Neural cell (in vitro differentiated cells): ENCODE results near the gene MKKS. TPM values are rescaled to one million over a fixed set of nuclear protein-coding genes. Genes with fewer than 3 reads are reported as not detected.

Experiments
- H2AFZ ChIP-seq: fragments of 200-600, 300-800 bp; sonication (generic), shearing (Covaris generic); 2 replicates; pipeline ENCODE4 v1.6.0; 2014; ENCODE audit warnings: low read depth, mild to moderate bottlenecking, antibody characterized with exemption, low read length, moderate library complexity
- H3F3A ChIP-seq: fragments of 200-600 bp; shearing (Covaris generic); 2 replicates; pipeline ENCODE4 v1.6.1; 2016; ENCODE audit warnings: mild to moderate bottlenecking, moderate library complexity, mixed read lengths, antibody characterized with exemption, low read length; ENCODE audit not compliant: insufficient read depth, poor library complexity, severe bottlenecking
- H3K27ac ChIP-seq: fragments of 200-600, 300-800 bp; sonication (generic), shearing (Covaris generic); 2 replicates; pipeline ENCODE4 v1.5.1; 2014; ENCODE audit warnings: mild to moderate bottlenecking, low read length, moderate library complexity
- H3K27me3 ChIP-seq: fragments of 300-800, 200-600 bp; sonication (generic), shearing (Covaris generic); 2 replicates; pipeline ENCODE4 v1.6.0; 2014; ENCODE audit warnings: mild to moderate bottlenecking, low read depth, low read length, moderate library complexity; ENCODE audit not compliant: insufficient read depth
- H3K36me3 ChIP-seq: fragments of 300-800, 200-600 bp; sonication (generic), shearing (Covaris generic); 2 replicates; pipeline ENCODE4 v1.5.1; 2014; ENCODE audit warnings: mild to moderate bottlenecking, antibody characterized with exemption, low read length, moderate library complexity; ENCODE audit not compliant: insufficient read depth
- H3K4me2 ChIP-seq: fragments of 300-800, 200-600 bp; sonication (generic), shearing (Covaris generic); 2 replicates; pipeline ENCODE4 v1.6.0; 2014; ENCODE audit warnings: mild to moderate bottlenecking, low read length
- H3K4me3 ChIP-seq: fragments of 300-800, 200-600 bp; sonication (generic), shearing (Covaris generic); 2 replicates; pipeline ENCODE4 v1.5.1; 2014; ENCODE audit warnings: mild to moderate bottlenecking, low read length, moderate library complexity
- H3K79me2 ChIP-seq: fragments of 200-600 bp; shearing (Covaris generic); replicated peaks from 2 replicates; pipeline ENCODE4 v1.6.0; 2014; ENCODE audit warnings: mild to moderate bottlenecking, low read length, moderate library complexity; ENCODE audit not compliant: insufficient read depth
- H3K9ac ChIP-seq: fragments of 300-800, 200-600 bp; sonication (generic), shearing (Covaris generic); 2 replicates; pipeline ENCODE4 v1.6.1; 2016; ENCODE audit warnings: mild to moderate bottlenecking, low read length, mixed read lengths
- H3K9me2 ChIP-seq: fragments of 200-600 bp; shearing (Covaris generic); 2 replicates; pipeline ENCODE4 v1.6.1; 2016; ENCODE audit warnings: mild to moderate bottlenecking, low read length, mixed read lengths; ENCODE audit not compliant: insufficient read depth
- H3K9me3 ChIP-seq: fragments of 200-600, 300-800 bp; sonication (generic), shearing (Covaris generic); 2 replicates; pipeline ENCODE4 v1.6.1; 2016; ENCODE audit warnings: mild to moderate bottlenecking, mixed run types, low read length, moderate library complexity, mixed read lengths
- H4K20me1 ChIP-seq: fragments of 200-600 bp; shearing (Covaris generic); 2 replicates; pipeline ENCODE4 v1.6.1; 2016; ENCODE audit warnings: mild to moderate bottlenecking, mixed run types; ENCODE audit not compliant: insufficient read depth
- EP300 ChIP-seq: fragments of 450-650 bp; conservative IDR thresholded peaks from 2 replicates; pipeline ENCODE4 v1.6.1; 2014; ENCODE audit warnings: antibody characterized with exemption, mild to moderate bottlenecking, moderate library complexity; ENCODE audit not compliant: poor library complexity, severe bottlenecking
- EZH2 ChIP-seq: fragments of 200-600, 300-800 bp; shearing (Covaris generic), sonication (generic); IDR thresholded peaks from 2 replicates; pipeline ENCODE4 v1.6.1; 2014; ENCODE audit warnings: antibody characterized with exemption, low read length, borderline replicate concordance, mild to moderate bottlenecking; ENCODE audit not compliant: insufficient read depth, poor library complexity, severe bottlenecking
- MXI1 ChIP-seq: fragments of 450-650 bp; conservative IDR thresholded peaks from 2 replicates; pipeline ENCODE4 v1.6.1; 2014; ENCODE audit warnings: antibody characterized with exemption, mild to moderate bottlenecking; ENCODE audit not compliant: poor library complexity, severe bottlenecking
- POLR2AphosphoS5 ChIP-seq: IDR thresholded peaks from 2 replicates; pipeline ENCODE4 v1.6.1; 2012
- RAD21 ChIP-seq: fragments of 450-650 bp; conservative IDR thresholded peaks from 2 replicates; pipeline ENCODE4 v1.6.1; 2014; ENCODE audit warnings: antibody characterized with exemption, mild to moderate bottlenecking, moderate library complexity
- SMC3 ChIP-seq: fragments of 450-650 bp; conservative IDR thresholded peaks from 2 replicates; pipeline ENCODE4 v1.6.1; 2014; ENCODE audit warnings: antibody characterized with exemption, mild to moderate bottlenecking, moderate library complexity; ENCODE audit not compliant: poor library complexity
- TAF1 ChIP-seq: IDR thresholded peaks from 2 replicates; pipeline ENCODE4 v1.6.1; 2012; ENCODE audit warnings: low read depth
- polyA plus RNA-seq: library from polyadenylated mRNA; depleted of rRNA; stranded (reverse); fragments of >200 nt; gene quantifications from 2 replicates; pipeline ENCODE4 v1.2.3, GENCODE V29; 2014
- TF ChIP-seq, protein P1 (sequence below): IDR thresholded peaks from 2 replicates; pipeline ENCODE4 v1.6.1; 2012; ENCODE audit warnings: borderline replicate concordance
- TF ChIP-seq, protein P2 (sequence below): fragments of 450-650 bp; IDR thresholded peaks from 2 replicates; pipeline ENCODE4 v1.5.1; 2014; ENCODE audit warnings: antibody characterized with exemption, mild to moderate bottlenecking, moderate library complexity; ENCODE audit not compliant: poor library complexity, severe bottlenecking

MKKS gene
- polyA plus RNA-seq, 1 donor from 2014 or later = 28.0 TPM

DNA sequence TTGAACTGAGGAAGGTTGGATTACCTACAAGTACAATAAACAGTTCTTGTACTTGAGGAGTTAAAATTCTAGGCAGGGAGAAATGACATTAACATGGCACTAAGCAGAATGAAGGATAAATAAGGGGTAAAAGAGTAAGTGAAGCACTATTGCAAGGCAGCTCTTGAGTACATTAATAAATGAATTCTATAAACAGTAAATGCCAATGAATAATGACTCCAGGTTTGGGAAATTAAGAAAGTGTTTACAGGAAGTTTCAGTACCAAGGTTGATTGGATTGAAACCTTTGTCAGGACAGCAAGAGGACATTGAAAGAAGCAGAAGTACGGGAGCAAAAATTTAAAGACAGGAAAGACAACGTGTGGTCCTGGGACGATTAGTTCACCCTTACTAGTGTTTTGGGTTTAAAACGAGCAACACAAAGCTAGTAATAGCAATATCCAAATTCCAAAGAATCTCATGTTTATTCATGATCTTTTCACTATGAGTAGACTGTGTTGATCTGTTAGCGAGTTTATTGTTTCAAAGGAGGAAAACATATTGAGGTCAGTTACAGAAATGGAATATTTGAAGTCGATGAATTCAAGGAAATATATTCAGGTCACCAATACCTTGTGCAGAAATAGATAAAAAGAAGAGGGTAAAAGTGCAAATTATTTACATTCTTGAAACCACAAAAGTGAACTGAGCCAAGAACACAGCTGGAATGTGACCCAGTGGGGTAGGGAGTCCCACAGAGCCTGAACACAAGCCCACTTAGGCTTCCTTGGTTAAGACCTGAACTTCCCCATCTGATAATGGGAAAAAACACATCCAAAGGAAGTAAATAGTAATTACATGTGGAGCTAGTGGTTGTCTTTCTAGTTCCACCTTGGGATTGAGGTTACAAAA is 80.8 kb downstream of the MKKS start:
- no peaks in the 10 kb centered on the region for H3K27me3 ChIP-seq
- H3K4me2 ChIP-seq = no peak overlapping the region
- no peak overlapping the region for H3K27ac ChIP-seq
- no peaks in the 10 kb centered on the region for H3K9me2 ChIP-seq
- H3K79me2 ChIP-seq = no peaks in the 10 kb centered on the region
- H3K9me3 ChIP-seq = no peaks in the 10 kb centered on the region
- H2AFZ ChIP-seq = no peak overlapping the region
- no peak overlapping the region for H3K4me3 ChIP-seq
- no peak overlapping the region for H3K9ac ChIP-seq
- no peaks in the 10 kb centered on the region for H4K20me1 ChIP-seq
- H3F3A ChIP-seq = no peaks in the 10 kb centered on the region
- no peaks in the 10 kb centered on the region for H3K36me3 ChIP-seq
- no peak for TF ChIP-seq SMC3
- TF ChIP-seq, protein P1, sequence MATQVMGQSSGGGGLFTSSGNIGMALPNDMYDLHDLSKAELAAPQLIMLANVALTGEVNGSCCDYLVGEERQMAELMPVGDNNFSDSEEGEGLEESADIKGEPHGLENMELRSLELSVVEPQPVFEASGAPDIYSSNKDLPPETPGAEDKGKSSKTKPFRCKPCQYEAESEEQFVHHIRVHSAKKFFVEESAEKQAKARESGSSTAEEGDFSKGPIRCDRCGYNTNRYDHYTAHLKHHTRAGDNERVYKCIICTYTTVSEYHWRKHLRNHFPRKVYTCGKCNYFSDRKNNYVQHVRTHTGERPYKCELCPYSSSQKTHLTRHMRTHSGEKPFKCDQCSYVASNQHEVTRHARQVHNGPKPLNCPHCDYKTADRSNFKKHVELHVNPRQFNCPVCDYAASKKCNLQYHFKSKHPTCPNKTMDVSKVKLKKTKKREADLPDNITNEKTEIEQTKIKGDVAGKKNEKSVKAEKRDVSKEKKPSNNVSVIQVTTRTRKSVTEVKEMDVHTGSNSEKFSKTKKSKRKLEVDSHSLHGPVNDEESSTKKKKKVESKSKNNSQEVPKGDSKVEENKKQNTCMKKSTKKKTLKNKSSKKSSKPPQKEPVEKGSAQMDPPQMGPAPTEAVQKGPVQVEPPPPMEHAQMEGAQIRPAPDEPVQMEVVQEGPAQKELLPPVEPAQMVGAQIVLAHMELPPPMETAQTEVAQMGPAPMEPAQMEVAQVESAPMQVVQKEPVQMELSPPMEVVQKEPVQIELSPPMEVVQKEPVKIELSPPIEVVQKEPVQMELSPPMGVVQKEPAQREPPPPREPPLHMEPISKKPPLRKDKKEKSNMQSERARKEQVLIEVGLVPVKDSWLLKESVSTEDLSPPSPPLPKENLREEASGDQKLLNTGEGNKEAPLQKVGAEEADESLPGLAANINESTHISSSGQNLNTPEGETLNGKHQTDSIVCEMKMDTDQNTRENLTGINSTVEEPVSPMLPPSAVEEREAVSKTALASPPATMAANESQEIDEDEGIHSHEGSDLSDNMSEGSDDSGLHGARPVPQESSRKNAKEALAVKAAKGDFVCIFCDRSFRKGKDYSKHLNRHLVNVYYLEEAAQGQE = no peak
- TF ChIP-seq, protein P2, sequence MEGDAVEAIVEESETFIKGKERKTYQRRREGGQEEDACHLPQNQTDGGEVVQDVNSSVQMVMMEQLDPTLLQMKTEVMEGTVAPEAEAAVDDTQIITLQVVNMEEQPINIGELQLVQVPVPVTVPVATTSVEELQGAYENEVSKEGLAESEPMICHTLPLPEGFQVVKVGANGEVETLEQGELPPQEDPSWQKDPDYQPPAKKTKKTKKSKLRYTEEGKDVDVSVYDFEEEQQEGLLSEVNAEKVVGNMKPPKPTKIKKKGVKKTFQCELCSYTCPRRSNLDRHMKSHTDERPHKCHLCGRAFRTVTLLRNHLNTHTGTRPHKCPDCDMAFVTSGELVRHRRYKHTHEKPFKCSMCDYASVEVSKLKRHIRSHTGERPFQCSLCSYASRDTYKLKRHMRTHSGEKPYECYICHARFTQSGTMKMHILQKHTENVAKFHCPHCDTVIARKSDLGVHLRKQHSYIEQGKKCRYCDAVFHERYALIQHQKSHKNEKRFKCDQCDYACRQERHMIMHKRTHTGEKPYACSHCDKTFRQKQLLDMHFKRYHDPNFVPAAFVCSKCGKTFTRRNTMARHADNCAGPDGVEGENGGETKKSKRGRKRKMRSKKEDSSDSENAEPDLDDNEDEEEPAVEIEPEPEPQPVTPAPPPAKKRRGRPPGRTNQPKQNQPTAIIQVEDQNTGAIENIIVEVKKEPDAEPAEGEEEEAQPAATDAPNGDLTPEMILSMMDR = no peak
- no peak for TF ChIP-seq EZH2
- TF ChIP-seq POLR2AphosphoS5 = no peak
- TF ChIP-seq RAD21 = no peak
- no peak for TF ChIP-seq TAF1
- no peak for TF ChIP-seq EP300
- no peak for TF ChIP-seq MXI1

Other genes starting within 250 kb of the MKKS start
- 135 and 139 TPM in 2 replicates for gene SNAP25, start 215.4 kb downstream of the MKKS start, polyA plus RNA-seq
- 6.4 and 8.2 TPM in 2 replicates for gene SLX4IP, start 1.1 kb upstream of the MKKS start, polyA plus RNA-seq
- gene JAG1, start 239.8 kb upstream of the MKKS start, polyA plus RNA-seq = 9.0 and 10.2 TPM in 2 replicates